H1 (cell line): ENCODE results near the gene RTKN2. TPM values are rescaled to one million over a fixed set of nuclear protein-coding genes. Genes with fewer than 3 reads are reported as not detected.

Experiments
- CTCF ChIA-PET: fragments of 300-600 bp; sonication (Branson Sonifier 250); formaldehyde crosslinking; loops from one replicate; lab custom pipeline; 2021; ENCODE audit not compliant: partially characterized antibody; lab: Charles Lee
- POLR2A ChIA-PET: fragments of 300-600 bp; sonication (Branson Sonifier 250); formaldehyde crosslinking; loops from one replicate; lab custom pipeline; 2021; ENCODE audit warnings: inconsistent platforms; ENCODE audit not compliant: partially characterized antibody; lab: Charles Lee
- DNase-seq, 2 experiments: peaks; one replicate each; pipeline versions ENCODE4 v3.0.0 to v3.0.0-alpha.2; 2010 to 2022; ENCODE audit warnings: low spot score in 2 of 2, low read depth in 1 of 2, mixed read lengths in 1 of 2
- FAIRE-seq: peaks from 2 replicates; lab custom pipeline; 2011; peaks lifted over from hg19 to GRCh38; lab: Jason Lieb, UNC
- H2AFZ ChIP-seq: 2 replicates; pipeline ENCODE4 v1.8.1; 2012; ENCODE audit warnings: low read length, inconsistent platforms
- H2AK5ac ChIP-seq: 2 replicates; pipeline ENCODE4 v1.6.1; 2013; ENCODE audit warnings: low read depth, low read length
- H2BK120ac ChIP-seq: replicated peaks from 2 replicates; pipeline ENCODE3; 2013; ENCODE audit warnings: low read depth, low read length, inconsistent platforms
- H2BK12ac ChIP-seq: 2 replicates; pipeline ENCODE4 v1.6.1; 2013; ENCODE audit warnings: low read depth, low read length
- H2BK15ac ChIP-seq: 2 replicates; pipeline ENCODE4 v1.6.1; 2013; ENCODE audit warnings: low read length
- H2BK20ac ChIP-seq: 2 replicates; pipeline ENCODE4 v1.6.1; 2013; ENCODE audit warnings: low read length
- H2BK5ac ChIP-seq: 2 replicates; pipeline ENCODE4 v1.6.1; 2013; ENCODE audit warnings: low read depth, low read length
- H3K14ac ChIP-seq: 2 replicates; pipeline ENCODE4 v1.6.1; 2013; ENCODE audit warnings: inconsistent platforms; ENCODE audit not compliant: insufficient read length
- H3K18ac ChIP-seq: 2 replicates; pipeline ENCODE4 v1.6.1; 2013; ENCODE audit warnings: low read length; ENCODE audit errors: extremely low read depth
- H3K23ac ChIP-seq: 2 replicates; pipeline ENCODE4 v1.6.1; 2013; ENCODE audit warnings: inconsistent platforms; ENCODE audit not compliant: insufficient read length
- H3K23me2 ChIP-seq: 2 replicates; pipeline ENCODE4 v1.6.1; 2013; ENCODE audit warnings: low read depth, low read length
- H3K27ac ChIP-seq: 2 replicates; pipeline ENCODE4 v1.6.1; 2011; ENCODE audit warnings: low read depth, low read length, inconsistent platforms
- H3K27me3 ChIP-seq, 4 experiments: replicated peaks in 1 of 4; 1 replicate in 1 of 4; 2 replicates in 3 of 4; pipeline versions ENCODE4 v1.6.1 to v1.8.1; 2011 to 2013; ENCODE audit warnings: low read length in 3 of 4, mild to moderate bottlenecking in 3 of 4, inconsistent platforms in 2 of 4, mixed read lengths in 2 of 4, moderate library complexity in 1 of 4; ENCODE audit not compliant: control insufficient read depth in 3 of 4, insufficient read depth in 3 of 4; ENCODE audit errors: extremely low read depth in 1 of 4
- H3K36me3 ChIP-seq, 4 experiments: 2 replicates each; pipeline versions ENCODE4 v1.6.1 to v1.8.1; 2011 to 2013; ENCODE audit warnings: mild to moderate bottlenecking in 4 of 4, low read length in 3 of 4, moderate library complexity in 2 of 4, control low read depth in 1 of 4, inconsistent platforms in 1 of 4; ENCODE audit not compliant: insufficient read depth in 4 of 4, control insufficient read depth in 2 of 4
- H3K4ac ChIP-seq: replicated peaks from 2 replicates; pipeline ENCODE3; 2013; ENCODE audit warnings: low read length, low read depth, mixed read lengths, inconsistent platforms; ENCODE audit not compliant: insufficient read length
- H3K4me1 ChIP-seq, 4 experiments: replicated peaks in 1 of 4; 1 replicate in 1 of 4; 2 replicates in 3 of 4; pipeline versions ENCODE4 v1.6.1 to v1.8.1; 2011 to 2013; ENCODE audit warnings: low read length in 3 of 4, inconsistent platforms in 2 of 4, mixed read lengths in 1 of 4; ENCODE audit not compliant: insufficient read depth in 4 of 4, control insufficient read depth in 3 of 4
- H3K4me2 ChIP-seq, 2 experiments: 2 replicates each; pipeline versions ENCODE4 v1.6.1 to v1.8.1; 2011 to 2013; ENCODE audit warnings: low read depth in 2 of 2, low read length in 2 of 2, control low read depth in 1 of 2, inconsistent platforms in 1 of 2, mild to moderate bottlenecking in 1 of 2; ENCODE audit not compliant: insufficient read depth in 1 of 2
- H3K4me3 ChIP-seq, 4 experiments: fragments of 200-600, 300-600 bp in 1 of 4; sonication (generic), shearing (Covaris generic), sonication (Bioruptor Twin) in 1 of 4; 2 replicates each; pipeline versions ENCODE4 v1.5.1 to v1.8.1; 2011 to 2016; ENCODE audit warnings: low read length in 4 of 4, low read depth in 3 of 4, control low read depth in 2 of 4, inconsistent platforms in 2 of 4, mild to moderate bottlenecking in 2 of 4, mixed read lengths in 1 of 4, moderate library complexity in 1 of 4; ENCODE audit not compliant: insufficient read depth in 2 of 4; ENCODE audit errors: extremely low read depth in 1 of 4
- H3K56ac ChIP-seq: replicated peaks from 2 replicates; pipeline ENCODE3; 2013; ENCODE audit warnings: low read depth, mild to moderate bottlenecking, mixed read lengths, low read length, inconsistent platforms; ENCODE audit not compliant: insufficient read length
- H3K79me1 ChIP-seq: 2 replicates; pipeline ENCODE4 v1.6.1; 2013; ENCODE audit warnings: low read depth, low read length, control low read depth
- H3K79me2 ChIP-seq, 2 experiments: 2 replicates each; pipeline versions ENCODE4 v1.6.1 to v1.8.1; 2012 to 2013; ENCODE audit warnings: low read length in 2 of 2, mild to moderate bottlenecking in 2 of 2, inconsistent platforms in 1 of 2; ENCODE audit not compliant: insufficient read depth in 2 of 2, control insufficient read depth in 1 of 2
- H3K9ac ChIP-seq, 4 experiments: replicated peaks in 1 of 4; 1 replicate in 1 of 4; 2 replicates in 3 of 4; pipeline versions ENCODE4 v1.6.1 to v1.8.1; 2011 to 2013; ENCODE audit warnings: low read depth in 3 of 4, low read length in 3 of 4, control low read depth in 2 of 4, mild to moderate bottlenecking in 2 of 4, moderate library complexity in 2 of 4, inconsistent platforms in 1 of 4; ENCODE audit errors: extremely low read depth in 1 of 4
- H3K9me3 ChIP-seq, 2 experiments: 2 replicates each; pipeline versions ENCODE4 v1.6.1 to v1.8.1; 2012 to 2013; ENCODE audit warnings: mild to moderate bottlenecking in 2 of 2, moderate library complexity in 2 of 2, control low read depth in 1 of 2, inconsistent platforms in 1 of 2, low read depth in 1 of 2, low read length in 1 of 2, mixed read lengths in 1 of 2; ENCODE audit not compliant: insufficient read depth in 2 of 2
- H4K20me1 ChIP-seq, 2 experiments: replicated peaks in 1 of 2; 2 replicates each; pipeline versions ENCODE3 to v1.8.1; 2011 to 2013; ENCODE audit warnings: inconsistent platforms in 2 of 2, low read length in 2 of 2, mild to moderate bottlenecking in 1 of 2; ENCODE audit not compliant: insufficient read depth in 2 of 2, control insufficient read depth in 1 of 2
- H4K5ac ChIP-seq: 2 replicates; pipeline ENCODE4 v1.6.1; 2013; ENCODE audit warnings: low read length, low read depth, mixed read lengths, inconsistent platforms; ENCODE audit not compliant: insufficient read length
- H4K8ac ChIP-seq: 2 replicates; pipeline ENCODE4 v1.8.0; 2013; ENCODE audit warnings: mild to moderate bottlenecking, moderate library complexity, low read length, inconsistent platforms; ENCODE audit not compliant: insufficient read depth; ENCODE audit errors: extremely low read depth
- H4K91ac ChIP-seq: replicated peaks from 2 replicates; pipeline ENCODE3; 2013; ENCODE audit warnings: low read length, mixed read lengths, inconsistent platforms; ENCODE audit not compliant: insufficient read length
- POLR2AphosphoS5 ChIP-seq: IDR thresholded peaks from 2 replicates; pipeline ENCODE4 v1.6.1; 2011; ENCODE audit warnings: low read depth, low read length
- WGBS, 2 experiments: shearing (Covaris generic) in 1 of 2; methylation state at CpG; one replicate each; pipeline versions ENCODE4 v1.1.6 to v1.1.7; 2013 to 2015; ENCODE audit warnings: low lambda C conversion rate in 2 of 2, mixed read lengths in 2 of 2, inconsistent platforms in 1 of 2, low coverage in 1 of 2, missing lambda C conversion rate in 1 of 2; ENCODE audit not compliant: insufficient replicate concordance in 2 of 2, insufficient coverage in 1 of 2, insufficient read length in 1 of 2; ENCODE audit errors: extremely low coverage in 1 of 2, missing lambda C conversion rate in 1 of 2; 5-methylcytosine and 5-hydroxymethylcytosine counted together
- polyA plus RNA-seq, 7 experiments: library from polyadenylated mRNA; depleted of rRNA in 3 of 7; stranded (reverse) in 5 of 7; unstranded in 2 of 7; fragments of >200 nt in 5 of 7; fragments of 200-250 nt in 2 of 7; gene quantifications; 1 replicate in 5 of 7; 2 replicates in 1 of 7; 4 replicates in 1 of 7; pipeline versions ENCODE4 v1.2.1 to v1.2.3, GENCODE V29; 2011 to 2013; ENCODE audit warnings: missing spikeins in 2 of 7, mixed read lengths in 2 of 7
- total RNA-seq: library from RNA; stranded (reverse); fragmentation: NEBNext Ultra II Directional; extraction: Animal tissue kit (Norgen Biotek cat#: 25700); gene quantifications from 2 replicates; pipeline ENCODE4 v1.2.1, GENCODE V29; 2021
- TF ChIP-seq, protein P1 (sequence below), 3 experiments: IDR thresholded peaks; 1 replicate in 2 of 3; 2 replicates in 1 of 3; pipeline versions ENCODE4 v1.5.1 to v1.6.1; 2011; ENCODE audit warnings: low read length in 3 of 3, mild to moderate bottlenecking in 3 of 3, inconsistent platforms in 2 of 3, low read depth in 1 of 3, moderate library complexity in 1 of 3; ENCODE audit not compliant: insufficient read depth in 1 of 3; ENCODE audit errors: control extremely low read depth in 1 of 3
- TF ChIP-seq, protein P2 (sequence below): IDR thresholded peaks from 2 replicates; pipeline ENCODE4 v1.6.1; 2012; ENCODE audit warnings: low read length, inconsistent platforms

The RTKN2 gene
- total and polyA plus RNA-seq, 2 of the 8 experiments (the other 6 are each of a cell fraction or from before 2014, with no cell fraction given) = 5.1 to 24.6 TPM

DNA sequence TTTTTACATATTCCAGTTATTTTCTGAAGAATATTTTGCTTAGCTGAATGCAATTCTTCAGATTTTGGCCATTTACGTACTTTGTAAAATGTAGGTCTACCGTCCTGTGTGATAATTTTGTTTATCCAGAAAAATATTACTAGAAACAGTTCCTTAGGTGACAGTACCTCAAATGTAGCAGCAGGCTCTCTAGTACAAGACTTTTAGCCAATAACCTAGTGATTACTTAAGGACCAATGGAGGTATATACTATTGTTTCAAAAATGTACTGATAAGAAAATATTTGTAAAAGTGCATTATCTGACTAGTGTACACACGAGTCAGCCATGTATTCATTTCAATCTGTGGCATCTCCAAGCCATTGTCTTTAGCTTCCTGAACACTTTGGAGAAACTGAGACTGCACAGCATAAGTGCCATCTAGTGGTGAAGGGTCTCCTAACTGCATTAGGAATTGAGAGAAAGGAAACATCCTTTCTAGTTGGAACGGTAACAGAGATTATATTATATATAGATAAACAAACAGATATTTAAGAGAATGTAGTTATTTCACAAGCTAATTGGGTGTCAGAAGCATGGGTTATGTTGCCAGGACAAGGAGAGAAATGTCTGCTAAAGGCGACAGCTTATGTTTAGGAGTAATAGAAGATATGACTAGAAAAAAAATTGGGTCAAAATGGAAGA, 23.7 kb downstream of the RTKN2 start:
- Histone ChIP-seq H4K91ac (no peak overlapping the region), H2BK15ac (no peak overlapping the region), H4K5ac (no peak overlapping the region), H3K79me1 (no peaks in the 10 kb centered on the region), H3K4me1 (0 out of 7 replicates have a peak, but pooled peaks cover 0 to 2% (median 0%) of the 10 kb centered on the region in 4 experiments), H3K4me2 (no peak overlapping the region), H2BK5ac (no peak overlapping the region), H3K56ac (no peak overlapping the region), H3K4me3 (no peak overlapping the region), H3K79me2 (peaks cover 0 to 18% of the 10 kb centered on the region in 2 experiments; a peak in 2 of 4 replicates), H3K9me3 (no peaks in the 10 kb centered on the region), H2AK5ac (no peak overlapping the region), H3K27me3 (no peaks in the 10 kb centered on the region), H3K9ac (no peak overlapping the region), H2BK20ac (no peak overlapping the region), H3K4ac (no peak overlapping the region), H3K23ac (no peak overlapping the region), H4K20me1 (peaks cover 0 to 6% of the 10 kb centered on the region in 2 experiments), H3K36me3 (no peaks in the 10 kb centered on the region), H3K14ac (no peak overlapping the region), H2AFZ (no peak overlapping the region), H3K23me2 (no peaks in the 10 kb centered on the region), H4K8ac (no peak overlapping the region), H2BK120ac (no peak overlapping the region), H3K18ac (no peak overlapping the region), H3K27ac (no peak overlapping the region), H2BK12ac (no peak overlapping the region)
- ChIA-PET CTCF (interaction anchor here (0.7 to 2.4 kb wide), 31 partner anchors 9 to 690 kb away, joined by 3 to 22 read pairs (median 3); no protein-coding TSS in a partner anchor), POLR2A (interaction anchor here (0.6 kb wide), 1 partner anchor 1616 kb away, joined by 3 read pairs; no protein-coding TSS in a partner anchor)
- FAIRE-seq (peak; percentile 88), DNase-seq (no peak)
- WGBS, 2 experiments = 74% methylated on average over 5 of the region's 5 CpGs; no CpG with 5 or more reads in 1 of the 2 experiments
- TF ChIP-seq, protein P1, sequence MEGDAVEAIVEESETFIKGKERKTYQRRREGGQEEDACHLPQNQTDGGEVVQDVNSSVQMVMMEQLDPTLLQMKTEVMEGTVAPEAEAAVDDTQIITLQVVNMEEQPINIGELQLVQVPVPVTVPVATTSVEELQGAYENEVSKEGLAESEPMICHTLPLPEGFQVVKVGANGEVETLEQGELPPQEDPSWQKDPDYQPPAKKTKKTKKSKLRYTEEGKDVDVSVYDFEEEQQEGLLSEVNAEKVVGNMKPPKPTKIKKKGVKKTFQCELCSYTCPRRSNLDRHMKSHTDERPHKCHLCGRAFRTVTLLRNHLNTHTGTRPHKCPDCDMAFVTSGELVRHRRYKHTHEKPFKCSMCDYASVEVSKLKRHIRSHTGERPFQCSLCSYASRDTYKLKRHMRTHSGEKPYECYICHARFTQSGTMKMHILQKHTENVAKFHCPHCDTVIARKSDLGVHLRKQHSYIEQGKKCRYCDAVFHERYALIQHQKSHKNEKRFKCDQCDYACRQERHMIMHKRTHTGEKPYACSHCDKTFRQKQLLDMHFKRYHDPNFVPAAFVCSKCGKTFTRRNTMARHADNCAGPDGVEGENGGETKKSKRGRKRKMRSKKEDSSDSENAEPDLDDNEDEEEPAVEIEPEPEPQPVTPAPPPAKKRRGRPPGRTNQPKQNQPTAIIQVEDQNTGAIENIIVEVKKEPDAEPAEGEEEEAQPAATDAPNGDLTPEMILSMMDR (IDR thresholded peaks at IDR 0.05; ENCODE audit: control extremely low read depth in 1 of 3, insufficient read depth in 1 of 3, low read depth in 1 of 3, low read length in 3 of 3) = peak in 2 of 3 experiments; percentile 58 to 73; a peak in 3 of 4 replicates
- TF ChIP-seq POLR2AphosphoS5 = no peak
- TF ChIP-seq, protein P2, sequence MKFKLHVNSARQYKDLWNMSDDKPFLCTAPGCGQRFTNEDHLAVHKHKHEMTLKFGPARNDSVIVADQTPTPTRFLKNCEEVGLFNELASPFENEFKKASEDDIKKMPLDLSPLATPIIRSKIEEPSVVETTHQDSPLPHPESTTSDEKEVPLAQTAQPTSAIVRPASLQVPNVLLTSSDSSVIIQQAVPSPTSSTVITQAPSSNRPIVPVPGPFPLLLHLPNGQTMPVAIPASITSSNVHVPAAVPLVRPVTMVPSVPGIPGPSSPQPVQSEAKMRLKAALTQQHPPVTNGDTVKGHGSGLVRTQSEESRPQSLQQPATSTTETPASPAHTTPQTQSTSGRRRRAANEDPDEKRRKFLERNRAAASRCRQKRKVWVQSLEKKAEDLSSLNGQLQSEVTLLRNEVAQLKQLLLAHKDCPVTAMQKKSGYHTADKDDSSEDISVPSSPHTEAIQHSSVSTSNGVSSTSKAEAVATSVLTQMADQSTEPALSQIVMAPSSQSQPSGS = no peak
